ENCODE data around the gene SORBS2. TPM values are rescaled to one million over a fixed set of nuclear protein-coding genes. Genes with fewer than 3 reads are reported as not detected.

The SORBS2 gene
- total RNA-seq, 2 donors from 2014 or later = 28.0 to 77.4 TPM

DNA sequence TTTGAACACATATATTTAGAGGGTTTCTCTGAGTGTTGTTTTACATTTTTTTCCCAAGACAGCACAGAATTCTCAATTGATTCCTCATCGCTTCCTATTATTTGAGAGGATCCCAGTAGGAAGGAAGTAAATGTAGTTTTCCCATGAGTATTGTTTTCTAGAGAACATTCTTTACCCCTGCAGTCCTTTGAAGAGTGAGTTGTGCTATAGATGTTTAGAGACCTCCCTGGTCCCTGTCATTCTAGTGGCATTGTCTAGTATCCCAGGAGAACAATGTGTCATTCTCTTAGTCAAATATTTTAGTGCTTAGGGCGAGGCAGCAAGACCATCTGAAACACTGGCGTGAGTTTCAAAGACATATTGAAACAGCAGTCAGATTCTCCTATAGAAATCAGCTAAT, 32.5 kb downstream of the SORBS2 start:
- TF ChIP-seq, protein P1, sequence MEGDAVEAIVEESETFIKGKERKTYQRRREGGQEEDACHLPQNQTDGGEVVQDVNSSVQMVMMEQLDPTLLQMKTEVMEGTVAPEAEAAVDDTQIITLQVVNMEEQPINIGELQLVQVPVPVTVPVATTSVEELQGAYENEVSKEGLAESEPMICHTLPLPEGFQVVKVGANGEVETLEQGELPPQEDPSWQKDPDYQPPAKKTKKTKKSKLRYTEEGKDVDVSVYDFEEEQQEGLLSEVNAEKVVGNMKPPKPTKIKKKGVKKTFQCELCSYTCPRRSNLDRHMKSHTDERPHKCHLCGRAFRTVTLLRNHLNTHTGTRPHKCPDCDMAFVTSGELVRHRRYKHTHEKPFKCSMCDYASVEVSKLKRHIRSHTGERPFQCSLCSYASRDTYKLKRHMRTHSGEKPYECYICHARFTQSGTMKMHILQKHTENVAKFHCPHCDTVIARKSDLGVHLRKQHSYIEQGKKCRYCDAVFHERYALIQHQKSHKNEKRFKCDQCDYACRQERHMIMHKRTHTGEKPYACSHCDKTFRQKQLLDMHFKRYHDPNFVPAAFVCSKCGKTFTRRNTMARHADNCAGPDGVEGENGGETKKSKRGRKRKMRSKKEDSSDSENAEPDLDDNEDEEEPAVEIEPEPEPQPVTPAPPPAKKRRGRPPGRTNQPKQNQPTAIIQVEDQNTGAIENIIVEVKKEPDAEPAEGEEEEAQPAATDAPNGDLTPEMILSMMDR (IDR thresholded peaks at IDR 0.05) = no peak
- no peak overlapping the region for H3K9ac ChIP-seq (ENCODE audit: low read depth in 2 of 2, low read length in 2 of 2)
- intact Hi-C loops (cut with DNase I) = no loop called here

DNA sequence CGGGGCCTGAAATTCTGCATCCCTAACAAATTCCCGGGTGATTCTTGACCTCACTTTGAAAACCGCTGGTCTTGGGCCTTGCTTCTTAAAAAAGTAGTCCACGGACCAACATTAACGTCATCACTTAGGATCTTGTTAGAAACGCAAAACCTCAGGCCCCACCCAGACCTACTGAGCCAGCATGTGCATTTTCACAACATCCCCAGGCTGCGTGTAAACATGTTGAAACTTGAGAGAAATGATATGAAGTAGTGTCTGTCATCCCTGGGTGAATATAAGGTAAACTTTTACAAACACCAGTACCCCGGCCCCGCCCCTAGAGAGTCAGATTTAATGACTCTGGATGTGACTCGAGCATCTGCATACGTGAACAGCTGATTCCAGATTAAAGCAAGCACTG, 33.7 kb downstream of the SORBS2 start:
- no peak overlapping the region for H3K27ac ChIP-seq
- H3K9me3 ChIP-seq = no peaks in the 10 kb centered on the region
- no peaks in the 10 kb centered on the region for H3K36me3 ChIP-seq
- peaks cover 4% of the 10 kb centered on the region for H3K4me1 ChIP-seq
- H3K9ac ChIP-seq (ENCODE audit: low read depth in 2 of 2, low read length in 2 of 2) = no peak overlapping the region
- no peak overlapping the region for H3K4me3 ChIP-seq
- intact Hi-C loops (cut with DNase I) = no loop called here
- no peak for DNase-seq
- TF ChIP-seq, protein P1 (IDR thresholded peaks at IDR 0.05) = no peak
- no peaks in the 10 kb centered on the region for H3K27me3 ChIP-seq

More for the DNA sequence above, 32.5 kb downstream of the SORBS2 start:
- Histone ChIP-seq H3K27me3 (no peaks in the 10 kb centered on the region), H3K9me3 (no peaks in the 10 kb centered on the region), H3K4me1 (no peaks in the 10 kb centered on the region), H3K27ac (no peak overlapping the region), H3K36me3 (no peaks in the 10 kb centered on the region), H3K4me3 (no peak overlapping the region)
- DNase-seq = no peak

DNA sequence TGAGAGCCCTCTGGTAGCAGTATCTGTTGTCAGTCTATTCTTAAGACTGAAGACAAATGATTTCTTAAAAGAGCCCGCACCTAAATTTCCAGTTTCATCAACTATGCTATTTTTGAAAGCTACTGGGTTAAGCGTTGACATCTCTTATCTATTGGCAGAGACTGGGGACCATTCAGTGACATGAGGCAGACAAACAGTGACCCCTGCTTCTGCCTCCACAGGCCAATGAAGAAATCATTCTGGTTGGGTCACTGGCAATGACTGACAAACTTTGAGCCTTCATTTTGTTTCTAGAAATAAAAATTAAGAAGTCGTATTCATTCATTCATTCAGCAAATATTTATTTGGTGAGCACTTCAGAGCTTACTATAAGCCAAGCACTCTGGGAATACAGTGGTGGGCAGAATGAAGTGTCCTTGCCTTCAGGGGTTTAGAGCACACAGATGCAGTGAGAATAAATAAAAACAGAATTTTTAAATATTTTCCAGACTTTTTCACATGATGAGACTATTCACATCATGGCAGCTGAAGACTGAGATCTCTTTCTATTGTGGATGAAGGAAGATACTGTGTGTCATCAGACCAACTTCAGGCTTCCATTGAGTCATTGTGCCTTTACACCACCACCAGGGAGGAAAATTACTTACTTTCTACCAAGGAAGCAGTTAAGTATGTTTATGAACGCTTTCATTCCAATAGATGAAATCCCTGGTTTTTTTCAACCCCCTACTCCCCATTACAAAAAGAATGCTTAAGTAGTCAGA, 36.0 kb downstream of the SORBS2 start:
- H3K27me3 ChIP-seq = no peaks in the 10 kb centered on the region
- H3K4me1 ChIP-seq = peaks cover 4% of the 10 kb centered on the region
- intact Hi-C loops (cut with DNase I) = no loop called here
- no peak for DNase-seq
- H3K27ac ChIP-seq = no peak overlapping the region
- H3K9me3 ChIP-seq = no peaks in the 10 kb centered on the region
- TF ChIP-seq, protein P1 (IDR thresholded peaks at IDR 0.05) = no peak
- H3K9ac ChIP-seq (ENCODE audit: low read depth in 2 of 2, low read length in 2 of 2) = no peak overlapping the region
- no peaks in the 10 kb centered on the region for H3K36me3 ChIP-seq
- no peak overlapping the region for H3K4me3 ChIP-seq

DNA sequence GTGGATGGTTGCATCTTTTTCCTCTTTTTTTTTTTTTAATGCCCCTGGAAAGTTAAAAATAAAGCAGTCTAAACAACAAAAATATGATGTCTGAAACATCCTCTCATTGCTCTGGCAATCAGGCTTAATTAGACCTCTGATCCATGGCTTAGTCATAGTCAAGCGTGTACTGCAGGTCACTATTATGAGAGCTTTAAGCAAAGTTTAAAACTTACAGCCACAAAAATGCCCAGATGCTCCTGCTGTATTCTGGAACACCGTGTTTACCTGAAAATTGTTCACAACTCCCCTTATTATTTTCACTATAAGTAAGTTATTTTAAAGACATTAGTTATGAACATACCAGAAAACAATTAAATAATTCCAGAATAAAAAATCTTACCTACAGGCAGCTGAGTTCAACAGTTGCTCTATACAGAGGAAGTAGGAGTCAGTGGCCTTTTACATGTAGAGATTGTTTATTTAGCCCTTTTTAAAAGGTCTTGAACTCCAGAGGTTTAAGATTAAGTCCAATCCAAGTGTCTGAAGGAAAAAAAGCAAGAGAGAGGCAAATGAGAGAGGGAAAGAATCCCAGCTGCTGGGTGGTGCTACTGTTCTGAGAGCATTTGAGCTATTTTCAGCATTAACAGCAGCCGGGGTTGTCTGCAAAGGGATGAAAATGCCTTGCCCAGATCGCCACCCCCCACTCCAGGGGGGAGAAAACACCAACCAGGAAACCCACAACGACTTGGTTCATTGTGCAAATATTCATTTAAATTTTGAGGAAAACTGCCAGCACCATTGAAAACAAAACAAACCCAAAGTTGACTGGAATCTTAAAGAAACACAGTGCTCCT, 36.9 kb downstream of the SORBS2 start:
- peak; percentile 27 for DNase-seq
- H3K9ac ChIP-seq (ENCODE audit: low read depth in 2 of 2, low read length in 2 of 2) = no peak overlapping the region
- H3K27ac ChIP-seq = peak overlapping the region; percentile 30
- peaks cover 4% of the 10 kb centered on the region for H3K4me1 ChIP-seq
- H3K36me3 ChIP-seq = no peaks in the 10 kb centered on the region
- H3K4me3 ChIP-seq = no peak overlapping the region
- H3K27me3 ChIP-seq = no peaks in the 10 kb centered on the region
- no peaks in the 10 kb centered on the region for H3K9me3 ChIP-seq
- TF ChIP-seq, protein P1 (IDR thresholded peaks at IDR 0.05) = no peak
- intact Hi-C loops (cut with DNase I) = no loop called here

DNA sequence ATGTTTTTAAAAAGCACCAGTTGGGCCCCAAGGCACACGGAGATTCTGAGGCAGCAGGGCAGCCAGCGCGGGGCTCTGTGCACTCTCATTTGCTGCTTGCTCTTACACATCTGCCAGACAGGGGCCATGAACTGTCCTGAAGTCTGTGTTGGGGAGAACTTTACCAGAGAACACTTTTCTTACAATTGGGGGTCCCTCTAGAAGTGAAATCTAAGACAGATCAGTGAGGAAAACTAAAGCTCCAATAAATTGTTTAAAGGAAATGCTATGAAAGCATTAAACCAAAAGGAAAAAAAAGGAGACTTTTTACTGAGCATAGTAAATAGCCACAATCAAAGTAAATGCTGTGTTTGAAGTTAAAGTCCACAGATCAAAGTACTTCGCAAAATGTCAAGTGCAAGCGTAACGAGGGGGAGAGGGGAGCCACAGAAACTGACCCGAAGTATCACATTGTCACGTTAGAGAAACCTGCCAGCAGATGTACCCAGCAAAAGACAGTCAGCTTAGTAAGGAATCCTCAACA, 37.8 kb downstream of the SORBS2 start:
- DNase-seq = no peak
- TF ChIP-seq, protein P1 (IDR thresholded peaks at IDR 0.05) = no peak
- Histone ChIP-seq H3K27ac (no peak overlapping the region), H3K4me1 (peaks cover 4% of the 10 kb centered on the region), H3K27me3 (no peaks in the 10 kb centered on the region), H3K36me3 (no peaks in the 10 kb centered on the region), H3K9ac (ENCODE audit: low read depth in 2 of 2, low read length in 2 of 2) (no peak overlapping the region), H3K9me3 (no peaks in the 10 kb centered on the region), H3K4me3 (peak overlapping the region; percentile 8)
- intact Hi-C loops (cut with DNase I) = no loop called here
